COR-L47 (cell line): ENCODE measurements around the gene PLAAT3.
"Not testable (repeated sequence)": the region's sequence is repeated elsewhere in the genome, so short reads cannot be mapped to it uniquely, and the experiment has no call there.

Source experiments
- DNase-seq: peaks from one replicate; lab custom pipeline; 2025; lab: John Stamatoyannopoulos, UW

The PLAAT3 gene

DNA sequence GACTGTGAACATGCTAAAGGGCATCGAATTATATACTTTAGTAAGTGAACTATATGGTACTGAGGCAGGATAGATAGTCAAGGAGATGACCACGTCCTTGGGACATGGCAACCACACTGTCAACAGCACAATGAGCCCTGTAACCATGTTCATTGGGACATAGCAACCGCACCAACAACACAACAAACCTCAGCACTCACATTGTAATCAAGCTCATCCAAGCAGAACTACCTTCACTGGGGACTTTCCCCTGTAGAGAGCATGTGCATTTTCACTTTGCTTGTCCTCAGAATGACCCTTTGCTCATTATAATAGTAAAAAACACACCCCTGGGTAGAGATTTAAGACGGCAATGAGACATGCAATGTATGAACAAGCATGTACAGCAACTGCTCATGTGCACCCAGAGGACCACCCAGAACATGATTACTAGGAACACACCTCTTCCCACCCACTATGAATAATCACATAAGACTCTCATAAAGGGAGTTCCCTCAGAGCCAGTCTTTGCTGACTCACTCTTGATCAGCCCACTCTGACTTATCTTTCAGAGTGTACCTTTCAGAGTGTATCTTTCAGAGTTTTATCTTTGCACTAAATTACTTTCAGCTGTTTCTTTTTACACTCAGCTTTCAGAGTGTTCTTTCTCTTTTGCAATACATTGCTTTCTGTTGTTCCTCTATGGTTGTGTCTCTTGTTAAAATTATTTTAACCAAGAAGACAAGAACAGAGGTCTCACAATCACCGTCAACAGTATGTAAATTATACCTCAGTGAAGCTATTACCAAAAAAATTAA is 47.0 kb downstream of the PLAAT3 start:
- no peak for DNase-seq

DNA sequence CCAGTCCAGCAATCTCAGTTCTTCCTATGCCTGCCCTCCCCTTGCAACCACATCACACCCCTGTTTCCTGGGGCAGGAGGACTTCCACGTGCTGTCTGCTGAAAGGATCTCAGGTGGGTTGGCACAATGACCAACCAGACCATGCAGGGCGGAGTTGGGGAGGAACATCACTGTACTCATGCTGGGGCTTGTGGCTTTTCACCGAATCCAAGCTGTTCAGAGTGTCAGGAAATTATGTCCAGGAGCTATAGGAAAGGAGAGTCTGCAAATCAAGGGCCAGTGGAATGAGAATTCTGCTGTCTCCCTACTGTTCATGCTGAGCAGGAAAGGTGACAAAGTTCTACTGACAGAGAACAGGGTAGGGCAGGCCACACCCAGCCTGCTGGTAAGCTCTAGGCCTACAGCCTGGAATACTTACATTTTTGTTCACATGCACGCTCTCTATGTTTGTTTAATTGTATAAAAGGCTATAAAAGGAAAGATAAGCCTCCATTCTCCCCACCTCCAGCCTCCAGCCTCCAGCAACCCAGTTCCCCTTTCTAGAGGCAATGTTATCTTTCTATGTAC is 49.4 kb downstream of the PLAAT3 start:
- DNase-seq, result no peak

- DNase-seq, result no peak
Observed at GRCh38 chr11:63564056-63564774, 50.0 kb downstream of the PLAAT3 start.

DNA sequence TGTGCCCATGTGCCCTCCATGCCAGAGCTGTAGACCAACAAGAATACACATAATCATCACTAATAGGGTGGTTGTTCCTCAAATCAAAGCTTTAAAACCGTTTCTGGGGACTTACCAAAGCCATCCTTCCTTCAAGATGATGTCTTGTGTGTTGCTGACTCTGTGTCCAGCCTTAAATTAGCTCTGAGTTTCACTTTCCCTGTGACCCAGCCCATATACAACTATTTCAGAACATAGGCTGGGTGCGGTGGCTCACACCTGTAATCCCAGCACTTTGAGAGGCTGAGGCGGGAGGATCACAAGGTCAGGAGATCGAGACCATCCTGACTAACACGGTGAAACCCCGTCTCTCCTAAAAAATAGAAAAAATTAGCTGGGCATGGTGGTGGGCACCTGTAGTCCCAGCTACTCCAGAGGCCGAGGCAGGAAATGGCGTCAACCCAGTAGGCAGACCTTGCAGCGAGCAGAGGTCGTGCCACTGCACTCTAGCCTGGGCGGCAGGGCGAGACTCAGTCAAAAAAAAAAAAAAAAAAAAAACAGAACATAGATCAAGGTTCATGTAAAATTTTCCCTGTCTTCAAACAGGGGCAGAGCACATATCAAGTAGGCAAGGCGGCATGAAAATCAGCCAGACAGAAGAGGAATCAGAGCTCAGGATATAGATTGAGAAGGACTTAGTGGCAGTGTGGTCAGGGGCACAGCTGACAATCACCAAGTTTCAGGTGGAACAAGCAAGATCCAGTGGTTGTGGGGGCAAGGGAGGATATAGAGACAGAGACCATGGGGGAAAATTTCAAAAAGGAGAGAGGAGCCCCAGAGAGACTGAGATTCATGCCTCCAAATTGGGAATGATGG is 50.8 kb downstream of the PLAAT3 start, which contains the start of gene PLAAT2:
Gene PLAAT2 (minus strand): TSS at position 179 of the 855 bp plus-strand sequence. CDS start 55 bp downstream, at position 124.
- DNase-seq, result no peak

DNA sequence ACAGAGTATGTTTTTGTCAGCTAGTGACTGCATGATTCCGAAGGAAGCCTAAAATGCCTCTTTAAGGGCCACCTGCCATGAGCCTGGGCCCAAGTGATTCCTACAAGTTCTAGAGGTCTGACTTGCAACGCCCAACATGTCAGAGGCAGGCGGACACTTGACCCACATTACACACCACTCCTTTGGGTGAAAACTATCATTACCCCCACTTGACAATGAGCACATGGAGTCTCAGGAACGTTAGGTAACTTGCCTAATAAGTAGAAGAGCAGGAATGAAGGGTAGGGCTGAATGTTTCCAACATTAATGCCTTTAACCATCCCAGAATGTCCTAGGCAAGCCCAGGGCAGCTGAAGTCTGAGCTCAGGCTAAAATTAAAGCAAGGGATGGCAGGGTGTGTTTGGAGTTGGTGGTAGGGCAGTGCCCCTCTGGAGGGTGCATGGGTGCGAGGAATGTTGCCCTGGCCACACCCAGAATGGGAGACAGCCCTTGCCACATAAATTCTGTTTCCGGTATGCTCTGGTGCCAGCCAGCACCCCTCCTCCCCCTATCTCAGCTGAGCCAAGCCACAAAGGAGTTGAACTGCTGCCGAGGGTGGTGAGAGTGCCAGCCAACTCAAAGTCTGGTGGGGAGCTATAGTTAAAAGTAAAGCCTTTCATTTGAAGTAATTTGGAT is 53.6 kb downstream of the PLAAT3 start:
- no peak for DNase-seq

- no peak for DNase-seq
Observed at GRCh38 chr11:63558459-63559157, 55.6 kb downstream of the PLAAT3 start.

DNA sequence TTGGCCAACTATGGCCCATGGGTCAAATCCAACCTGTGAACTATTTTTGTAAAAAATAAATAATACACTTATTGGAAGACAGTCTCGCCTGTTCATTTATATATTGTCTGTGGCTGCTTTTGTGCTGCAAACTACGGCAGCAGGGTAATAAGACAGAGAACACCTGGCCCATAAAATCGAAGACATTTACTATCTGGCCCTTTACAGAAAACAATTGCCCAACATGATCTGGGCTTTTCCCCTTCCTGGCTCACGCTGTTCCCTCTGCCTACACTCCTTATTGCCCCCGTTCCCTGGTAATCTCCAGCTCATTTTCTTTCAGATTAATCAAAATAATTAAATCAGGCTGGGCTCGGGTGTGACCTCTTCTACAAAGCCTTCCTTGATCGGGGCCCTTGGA is 56.7 kb downstream of the PLAAT3 start:
- no peak for DNase-seq

DNA sequence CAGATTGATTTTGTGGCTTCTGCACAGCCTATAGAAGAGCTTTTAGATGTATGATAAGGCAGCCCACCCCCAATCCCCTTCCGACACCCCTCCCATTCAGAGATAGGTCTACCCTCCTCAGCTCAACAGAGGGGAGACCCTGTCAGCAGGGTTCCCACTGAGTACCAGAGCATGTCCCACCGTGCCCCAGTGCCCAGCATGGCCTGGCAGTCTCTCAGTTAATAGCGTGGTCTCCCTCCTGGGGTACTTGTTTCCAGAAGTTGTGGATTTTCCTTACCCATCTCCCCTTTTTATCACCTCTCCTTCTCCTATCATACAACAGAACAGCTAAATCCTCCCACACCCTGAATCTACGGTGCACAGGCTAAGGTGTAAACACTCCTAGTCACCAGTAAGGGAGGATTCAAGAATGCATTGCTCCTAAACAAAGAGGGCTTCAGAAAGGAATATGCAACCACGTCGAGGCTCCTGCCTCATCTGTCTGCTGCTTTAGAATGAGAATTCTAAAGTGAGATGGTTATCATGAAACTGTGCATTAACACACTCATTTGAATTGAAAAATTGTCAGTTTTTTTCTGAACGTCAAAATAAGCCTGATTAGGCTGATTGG is 57.7 kb downstream of the PLAAT3 start:
- no peak for DNase-seq

DNA sequence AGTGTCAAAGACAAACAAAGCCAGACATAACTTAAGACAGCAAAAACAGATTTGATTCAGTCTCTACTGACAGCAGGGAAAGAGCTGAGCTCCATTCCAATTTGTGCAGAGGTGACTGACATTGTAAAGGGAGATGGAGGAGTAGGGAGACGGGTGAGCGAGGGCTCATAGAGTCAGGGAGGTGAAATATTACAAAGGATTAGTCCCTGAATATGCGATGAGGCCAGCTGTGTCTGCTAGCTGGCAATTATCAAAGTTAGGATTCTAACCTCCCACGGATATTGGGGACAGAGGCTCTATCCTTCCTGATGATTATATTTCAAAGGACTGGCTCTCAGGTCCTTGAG is 59.4 kb downstream of the PLAAT3 start:
- DNase-seq, result no peak

- DNase-seq, result no peak
Observed at GRCh38 chr11:63553759-63554158, 60.5 kb downstream of the PLAAT3 start.

GRCh38 chr11:63552921-63553320 is 61.3 kb downstream of the PLAAT3 start:
- DNase-seq, result no peak

- DNase-seq, result no peak
Observed at GRCh38 chr11:63551889-63552266, 62.4 kb downstream of the PLAAT3 start.

- no peak for DNase-seq
Observed at GRCh38 chr11:63551091-63551888, 62.9 kb downstream of the PLAAT3 start.

DNA sequence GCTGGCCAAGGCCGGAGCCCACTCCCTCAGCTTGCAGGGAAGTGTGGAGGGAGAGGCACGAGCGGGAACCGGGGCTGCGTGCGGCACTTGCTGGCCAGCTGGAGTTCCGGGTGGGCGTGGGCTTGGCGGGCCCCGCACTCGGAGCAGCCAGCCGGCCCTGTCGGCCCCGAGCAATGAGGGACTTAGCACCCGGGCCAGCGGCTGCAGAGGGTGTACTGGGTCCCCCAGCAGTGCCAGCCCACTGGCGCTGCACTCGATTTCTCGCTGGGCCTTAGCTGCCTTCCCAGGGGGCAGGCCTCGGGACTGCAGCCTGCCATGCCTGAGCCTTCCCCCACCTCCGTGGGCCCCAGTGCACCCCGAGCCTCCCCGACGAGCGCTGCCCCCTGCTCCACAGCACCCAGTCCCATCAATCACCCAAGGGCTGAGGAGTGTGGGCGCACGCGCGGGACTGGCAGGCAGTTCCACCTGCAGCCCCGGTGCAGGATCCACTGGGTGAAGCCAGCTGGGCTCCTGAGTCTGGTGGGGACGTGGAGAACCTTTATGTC is 64.0 kb downstream of the PLAAT3 start:
- not testable (repeated sequence) for DNase-seq

GRCh38 chr11:63549411-63549810 is 64.8 kb downstream of the PLAAT3 start:
- no peak for DNase-seq

- no peak for DNase-seq
Observed at GRCh38 chr11:63548178-63548577, 66.1 kb downstream of the PLAAT3 start.

- DNase-seq, result no peak
Observed at GRCh38 chr11:63547061-63547460, 67.2 kb downstream of the PLAAT3 start.

- DNase-seq, result no peak
Observed at GRCh38 chr11:63543711-63544110, 70.5 kb downstream of the PLAAT3 start.

DNA sequence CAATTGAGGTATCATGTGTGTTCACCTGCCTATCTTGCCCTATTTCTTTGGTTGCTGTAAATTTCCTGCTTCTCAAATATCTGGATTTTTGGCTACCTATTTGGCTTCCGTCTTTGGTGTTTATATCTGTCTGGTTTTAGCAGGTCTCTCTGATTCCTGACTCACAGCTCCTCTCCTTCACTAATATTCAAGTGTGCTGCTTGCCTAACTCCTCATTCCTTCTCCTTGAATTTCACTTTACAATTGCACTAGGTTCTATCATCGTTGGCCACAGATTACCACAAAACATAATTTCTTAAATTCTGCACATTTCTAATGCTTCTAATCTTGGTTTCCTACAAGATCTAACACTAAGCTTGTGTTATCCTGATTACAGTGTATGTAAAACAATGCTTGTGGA is 71.7 kb downstream of the PLAAT3 start:
- DNase-seq, result not testable (repeated sequence)
